Fibroblast of skin of abdomen (primary cell): ENCODE results near the gene CCDC124. TPM values are rescaled to one million over a fixed set of nuclear protein-coding genes. Genes with fewer than 3 reads are reported as not detected.
"Not testable (repeated sequence)": the region's sequence is repeated elsewhere in the genome, so short reads cannot be mapped to it uniquely, and the experiment has no call there.

Source experiments
- DNase-seq: peaks from one replicate; pipeline ENCODE4 v3.0.0-alpha.2; 2013
- polyA plus RNA-seq, 2 experiments: library from polyadenylated mRNA; unstranded; fragments of 120-200 nt; gene quantifications; one replicate each; pipeline ENCODE4 v1.2.1, GENCODE V29; 2013; ENCODE audit not compliant: insufficient read length in 2 of 2

The CCDC124 gene
- 108 TPM for polyA plus RNA-seq (2013, experiment 1 of 2; ENCODE audit: insufficient read length)
- polyA plus RNA-seq (2013, experiment 2 of 2; ENCODE audit: insufficient read length), result 119 TPM

GRCh38 chr19:17932485-17933338, at the start of gene CCDC124:
TSS of gene CCDC124 (plus strand) at chr19:17933015. CDS start at chr19:17936421, 3,406 bp downstream.
- peak; percentile 90 for DNase-seq

GRCh38 chr19:17883627-17884410, 49.0 kb upstream of the CCDC124 start:
- DNase-seq, result no peak

- no peak for DNase-seq
Measured at GRCh38 chr19:17886515-17886914, 46.3 kb upstream of the CCDC124 start.

GRCh38 chr19:17887221-17887620, 45.6 kb upstream of the CCDC124 start:
- DNase-seq, result not testable (repeated sequence)

- DNase-seq, result no peak
Measured at GRCh38 chr19:17888260-17888659, 44.6 kb upstream of the CCDC124 start.

- DNase-seq, result peak; percentile 37
Measured at GRCh38 chr19:17889609-17890214, 43.1 kb upstream of the CCDC124 start.

- no peak for DNase-seq
Measured at GRCh38 chr19:17893766-17894165, 39.0 kb upstream of the CCDC124 start.

- peak; percentile 70 for DNase-seq
Measured at GRCh38 chr19:17902701-17903100, 30.1 kb upstream of the CCDC124 start.

GRCh38 chr19:17908244-17908643, 24.6 kb upstream of the CCDC124 start:
- no peak for DNase-seq

- DNase-seq, result no peak
Measured at GRCh38 chr19:17909003-17909732, 23.6 kb upstream of the CCDC124 start.

GRCh38 chr19:17910791-17911360, 21.9 kb upstream of the CCDC124 start:
- DNase-seq, result no peak

GRCh38 chr19:17915940-17916593, 16.7 kb upstream of the CCDC124 start:
- DNase-seq, result no peak

GRCh38 chr19:17918151-17918550, 14.7 kb upstream of the CCDC124 start:
- not testable (repeated sequence) for DNase-seq

- DNase-seq, result not testable (repeated sequence)
Measured at GRCh38 chr19:17919122-17919521, 13.7 kb upstream of the CCDC124 start.

- DNase-seq, result no peak
Measured at GRCh38 chr19:17920527-17920926, 12.3 kb upstream of the CCDC124 start.

- no peak for DNase-seq
Measured at GRCh38 chr19:17922138-17922537, 10.7 kb upstream of the CCDC124 start.

- DNase-seq, result no peak
Measured at GRCh38 chr19:17926044-17926443, 6.8 kb upstream of the CCDC124 start.

GRCh38 chr19:17929056-17929455, 3.8 kb upstream of the CCDC124 start:
- DNase-seq, result no peak

GRCh38 chr19:17931532-17932191, 1.2 kb upstream of the CCDC124 start:
- DNase-seq, result peak; percentile 11

- DNase-seq, result no peak
Measured at GRCh38 chr19:17933414-17934129, 757 bp downstream of the CCDC124 start.
